Measurements from ENCODE around the gene FBXW4.

DNA sequence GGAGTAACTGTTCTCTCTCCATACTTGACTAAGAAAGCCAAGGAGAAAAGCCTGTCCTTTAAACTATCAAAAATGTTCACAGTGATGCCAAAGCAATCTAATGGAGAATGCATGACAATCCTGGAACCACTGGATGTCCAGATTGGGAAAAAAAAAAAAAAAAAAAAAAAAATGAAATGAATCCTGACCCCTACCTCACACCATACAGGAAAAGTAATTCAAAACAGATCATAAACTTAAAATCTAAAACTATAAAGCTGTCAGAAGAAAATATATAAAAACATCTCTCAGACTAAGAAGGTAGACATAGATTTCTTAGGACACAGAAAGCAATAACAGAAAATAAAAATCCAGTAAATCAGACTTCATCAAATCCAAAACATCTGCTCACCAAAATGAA is 18.4 kb downstream of the FBXW4 start:
- TF ChIP-seq, protein P1, sequence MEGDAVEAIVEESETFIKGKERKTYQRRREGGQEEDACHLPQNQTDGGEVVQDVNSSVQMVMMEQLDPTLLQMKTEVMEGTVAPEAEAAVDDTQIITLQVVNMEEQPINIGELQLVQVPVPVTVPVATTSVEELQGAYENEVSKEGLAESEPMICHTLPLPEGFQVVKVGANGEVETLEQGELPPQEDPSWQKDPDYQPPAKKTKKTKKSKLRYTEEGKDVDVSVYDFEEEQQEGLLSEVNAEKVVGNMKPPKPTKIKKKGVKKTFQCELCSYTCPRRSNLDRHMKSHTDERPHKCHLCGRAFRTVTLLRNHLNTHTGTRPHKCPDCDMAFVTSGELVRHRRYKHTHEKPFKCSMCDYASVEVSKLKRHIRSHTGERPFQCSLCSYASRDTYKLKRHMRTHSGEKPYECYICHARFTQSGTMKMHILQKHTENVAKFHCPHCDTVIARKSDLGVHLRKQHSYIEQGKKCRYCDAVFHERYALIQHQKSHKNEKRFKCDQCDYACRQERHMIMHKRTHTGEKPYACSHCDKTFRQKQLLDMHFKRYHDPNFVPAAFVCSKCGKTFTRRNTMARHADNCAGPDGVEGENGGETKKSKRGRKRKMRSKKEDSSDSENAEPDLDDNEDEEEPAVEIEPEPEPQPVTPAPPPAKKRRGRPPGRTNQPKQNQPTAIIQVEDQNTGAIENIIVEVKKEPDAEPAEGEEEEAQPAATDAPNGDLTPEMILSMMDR (optimal IDR thresholded peaks at IDR 0.05 in 1 of 3, IDR thresholded peaks at IDR 0.05 in 1 of 3, conservative IDR thresholded peaks at IDR 0.05 in 1 of 3; ENCODE audit: extremely low read depth in 1 of 3, insufficient read depth in 2 of 3, low read length in 3 of 3) = no peak
- TF ChIP-seq EZH2 (IDR thresholded peaks at IDR 0.05; ENCODE audit: low read length) = no peak
